HG02588 (cell line): ENCODE measurements around the gene FOXN3.

ENCODE experiments used
- ATAC-seq: cut with Tn5 transposase; IDR thresholded peaks from one replicate; pipeline ENCODE4 v1.9.1; 2021; ENCODE audit warnings: mild to moderate bottlenecking, moderate library complexity; ENCODE audit not compliant: unreplicated experiment

FOXN3 gene

DNA sequence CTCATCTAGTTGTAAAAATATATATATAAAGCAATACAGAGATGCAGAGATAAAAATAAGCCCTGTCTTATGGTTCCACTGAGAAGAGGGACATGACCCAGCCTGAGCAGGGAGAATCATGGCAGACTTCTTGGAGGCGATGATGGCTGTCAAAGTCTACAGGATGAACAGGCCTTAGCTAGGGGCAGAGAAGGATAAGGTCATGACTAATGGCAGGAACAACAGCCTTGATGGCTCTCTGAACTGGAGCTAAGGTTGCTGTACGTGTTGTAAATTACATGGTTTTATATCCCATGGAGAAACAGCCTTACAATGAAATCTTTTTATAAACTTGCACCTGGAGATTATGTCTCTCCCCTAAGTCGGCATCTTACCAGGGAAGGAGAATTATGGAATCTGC is 32.4 kb downstream of the FOXN3 start:
- no peak for ATAC-seq

DNA sequence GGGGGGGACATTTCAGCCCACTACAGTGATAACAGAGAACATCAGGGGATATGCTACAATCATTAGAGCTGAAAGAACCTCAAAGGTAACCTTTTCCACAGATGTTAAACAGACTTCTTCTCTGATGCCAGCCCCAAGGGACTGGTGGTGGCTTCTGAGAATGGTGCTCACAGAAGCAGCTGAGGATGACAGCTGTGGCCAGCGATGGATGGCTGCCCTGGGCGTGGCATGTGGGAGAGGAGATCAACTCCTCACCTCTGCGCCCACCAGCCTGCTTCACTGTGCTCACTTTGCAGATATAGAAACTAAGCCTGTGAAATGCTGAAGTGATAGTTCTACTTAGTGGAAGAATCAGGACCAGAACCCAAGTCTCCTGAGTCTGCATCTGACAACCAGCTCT is 33.0 kb downstream of the FOXN3 start:
- ATAC-seq, result peak; percentile 81

DNA sequence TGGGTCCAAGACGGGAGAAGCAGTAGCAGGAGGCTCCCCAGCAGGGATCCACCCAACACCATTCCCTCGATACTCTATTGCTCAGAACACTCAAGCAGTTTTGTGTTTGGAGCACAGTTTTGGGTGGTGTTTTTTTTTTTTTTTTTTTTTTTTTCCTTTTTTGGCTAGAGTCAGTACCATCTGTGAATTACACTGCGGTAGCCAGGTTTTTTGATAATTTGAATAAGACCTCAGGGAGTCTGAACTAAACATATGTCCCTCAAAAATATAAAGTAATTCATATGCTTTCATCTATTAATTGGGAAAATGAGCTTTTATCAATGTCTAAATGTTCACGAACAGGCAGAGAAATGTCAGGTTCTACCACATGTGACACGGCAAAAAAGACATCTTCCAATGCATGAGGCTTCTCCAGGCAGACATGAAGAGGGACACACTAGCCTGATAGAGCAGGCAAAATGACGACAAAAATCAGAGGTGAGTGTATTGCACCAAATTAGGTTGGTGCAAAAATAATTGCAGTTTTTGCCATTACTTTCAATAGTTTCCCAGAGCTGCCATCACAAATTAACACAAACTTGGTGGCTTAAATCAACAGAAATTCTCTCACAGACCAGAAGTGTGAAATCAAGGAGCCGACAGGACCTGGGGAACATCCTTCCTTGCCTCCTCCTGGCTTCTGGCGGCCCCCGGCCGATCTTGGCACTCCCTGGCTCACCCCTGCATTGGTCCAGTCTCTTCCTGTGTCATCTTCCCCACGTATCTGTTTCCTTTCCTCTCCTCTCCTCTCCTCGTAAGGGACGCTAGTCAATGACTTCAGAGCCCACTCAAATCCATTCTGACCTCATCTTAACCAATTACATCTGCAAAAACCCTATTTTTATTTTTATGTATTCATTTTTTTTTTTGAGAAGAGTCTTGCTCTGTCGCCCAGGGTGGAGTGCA is 33.9 kb downstream of the FOXN3 start:
- no peak for ATAC-seq

DNA sequence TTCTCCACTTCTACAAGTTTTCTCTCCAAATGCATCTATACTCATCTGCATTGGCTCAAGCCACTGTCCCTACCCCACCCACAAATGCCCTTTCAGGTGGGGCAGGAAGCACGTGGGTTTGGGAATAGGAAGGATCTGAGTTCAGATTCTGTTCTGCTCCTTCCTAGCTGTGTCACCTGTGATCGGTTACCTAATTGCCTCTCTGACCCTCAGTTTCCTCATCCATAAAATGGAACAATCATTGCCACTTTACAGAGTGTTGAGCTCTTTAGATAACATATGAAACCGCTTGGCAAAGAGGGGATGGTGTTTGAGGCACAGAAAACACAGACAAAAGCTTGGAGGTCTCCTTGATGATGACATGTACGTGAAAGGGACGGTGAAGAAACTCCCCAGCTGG is 34.5 kb downstream of the FOXN3 start:
- ATAC-seq, result no peak

DNA sequence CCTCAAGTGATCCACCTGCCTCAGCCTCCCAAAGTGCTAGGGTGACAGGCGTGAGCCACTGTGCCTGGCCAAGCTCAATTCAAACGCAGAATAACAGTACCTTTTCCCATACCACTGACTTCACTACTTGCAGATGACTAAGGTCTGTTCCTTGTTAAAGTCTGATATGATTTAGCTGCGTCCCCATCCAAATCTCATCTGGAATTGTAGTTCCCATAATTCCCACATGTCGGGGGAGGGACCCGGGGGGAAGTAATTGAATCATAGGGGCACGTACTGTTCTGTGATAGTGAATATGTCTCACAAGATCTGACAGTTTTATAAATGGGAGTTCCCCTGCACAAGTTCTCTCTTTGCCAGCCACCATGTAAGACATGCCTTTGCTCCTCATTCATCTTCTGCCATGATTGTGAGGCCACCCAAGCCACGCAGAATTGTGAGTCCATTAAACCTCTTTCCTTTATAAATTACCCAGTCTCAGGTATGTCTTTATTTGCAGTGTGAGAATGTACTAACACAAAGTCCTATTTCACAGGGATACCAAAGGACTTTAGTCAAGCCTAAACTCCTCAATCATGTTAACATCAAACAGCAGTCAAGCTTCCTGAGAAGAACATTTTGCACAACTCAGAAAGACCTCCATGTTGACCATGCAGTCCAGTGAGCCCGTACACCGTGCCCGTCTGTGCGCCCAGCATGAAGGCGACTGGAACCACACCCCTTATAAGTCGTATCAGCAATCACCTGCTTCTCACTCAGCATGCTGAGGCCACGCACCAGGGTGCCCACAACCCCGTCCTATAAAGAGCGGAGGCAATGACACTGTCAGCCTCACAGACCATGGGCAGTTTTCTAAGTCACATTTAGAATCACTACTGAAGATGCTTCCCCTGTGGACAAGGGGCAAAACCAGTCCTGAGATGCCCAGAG is 36.9 kb downstream of the FOXN3 start:
- ATAC-seq, result no peak

DNA sequence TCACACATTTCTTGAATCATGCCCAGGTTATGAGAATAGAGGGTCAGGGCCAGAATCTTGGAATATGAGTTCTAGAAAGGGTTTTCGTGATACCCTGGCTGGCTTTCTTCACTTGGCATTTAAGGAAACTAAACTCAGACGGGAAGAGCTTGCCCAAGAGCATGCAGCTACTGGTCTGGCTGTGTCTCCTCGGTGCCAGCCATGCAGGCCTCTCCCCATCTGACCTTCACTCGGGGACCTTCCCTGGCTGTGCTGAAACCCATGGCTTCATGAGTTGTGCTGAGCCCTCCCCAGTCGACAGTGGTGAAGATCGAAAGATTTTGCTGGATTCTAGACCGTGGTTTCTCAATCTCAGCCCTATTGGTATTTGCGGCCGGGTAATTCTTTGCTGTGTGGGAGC is 38.0 kb downstream of the FOXN3 start:
- ATAC-seq, result no peak

DNA sequence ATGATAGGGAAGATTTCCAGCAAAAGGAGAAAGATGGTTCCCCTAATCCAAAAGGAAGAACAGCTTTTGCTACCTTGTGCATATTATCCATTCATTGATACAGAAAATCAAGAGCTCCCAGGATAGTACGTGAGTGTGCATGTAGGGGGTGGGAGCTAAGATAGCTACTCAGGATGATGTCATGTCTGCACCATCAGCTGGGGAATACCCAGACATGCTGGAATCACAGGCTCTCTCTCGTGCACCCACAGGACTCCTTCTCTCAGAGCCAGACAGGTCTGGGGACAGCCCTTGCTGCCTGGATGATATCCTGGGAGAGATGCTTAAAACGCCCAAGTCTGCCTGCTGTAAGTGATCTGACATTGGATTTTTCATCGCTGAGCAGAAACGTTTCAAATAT is 38.9 kb downstream of the FOXN3 start:
- peak; percentile 79 for ATAC-seq

DNA sequence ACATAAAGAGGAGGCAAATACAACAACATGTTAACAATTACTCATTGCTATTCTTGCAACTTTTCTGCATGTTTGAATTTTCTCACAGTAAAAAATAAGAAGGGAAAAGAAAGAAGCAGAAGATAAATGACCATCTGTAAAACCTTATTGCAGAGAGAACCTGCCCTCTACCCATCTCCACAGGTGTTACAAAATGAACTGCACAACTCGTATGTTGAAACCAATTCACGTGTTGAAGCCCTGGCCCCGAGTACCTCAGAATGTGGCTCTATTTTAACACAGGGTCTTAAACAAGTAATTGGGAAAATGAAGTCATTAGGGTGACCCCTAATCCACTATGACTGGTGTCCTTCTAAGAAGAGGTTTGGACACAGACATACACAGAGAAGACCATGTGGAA is 39.5 kb downstream of the FOXN3 start:
- no peak for ATAC-seq

DNA sequence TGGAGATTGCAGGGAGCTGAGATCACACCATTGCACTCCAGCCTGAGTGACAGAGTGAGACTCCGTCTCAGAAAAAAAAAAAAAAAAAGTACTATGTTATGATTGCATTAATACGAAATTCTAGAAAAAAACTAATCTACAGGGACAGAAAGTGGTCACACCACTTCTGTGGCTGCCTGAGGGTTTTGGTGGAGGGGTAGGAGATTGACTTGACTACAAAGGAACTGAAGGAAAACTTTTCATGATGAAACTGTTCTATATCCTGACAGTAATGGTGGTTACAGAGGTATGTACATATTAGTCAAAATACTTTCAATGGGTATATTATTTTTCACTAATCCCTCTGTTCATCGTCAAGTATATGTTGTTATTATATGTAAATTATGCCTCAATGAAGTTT is 42.1 kb downstream of the FOXN3 start:
- no peak for ATAC-seq

DNA sequence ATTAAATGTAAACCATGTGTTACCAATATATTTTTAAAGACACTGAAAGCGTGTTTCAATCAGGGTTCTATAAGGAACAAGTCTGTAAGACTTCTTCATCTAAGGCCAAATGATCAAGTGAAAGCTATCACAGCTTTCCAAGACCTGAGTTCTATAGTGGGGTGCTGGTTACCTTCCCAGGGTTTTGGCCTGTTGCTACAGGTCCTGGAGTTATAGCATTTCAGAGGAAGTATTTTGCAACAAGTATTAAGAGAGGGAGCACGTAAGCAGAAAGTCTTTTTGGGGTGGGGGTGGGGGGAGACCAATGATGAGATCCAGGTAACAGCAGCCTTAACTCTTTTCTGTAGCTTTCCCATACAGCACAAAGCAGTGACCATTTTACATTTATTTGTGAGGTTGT is 43.8 kb downstream of the FOXN3 start:
- no peak for ATAC-seq

DNA sequence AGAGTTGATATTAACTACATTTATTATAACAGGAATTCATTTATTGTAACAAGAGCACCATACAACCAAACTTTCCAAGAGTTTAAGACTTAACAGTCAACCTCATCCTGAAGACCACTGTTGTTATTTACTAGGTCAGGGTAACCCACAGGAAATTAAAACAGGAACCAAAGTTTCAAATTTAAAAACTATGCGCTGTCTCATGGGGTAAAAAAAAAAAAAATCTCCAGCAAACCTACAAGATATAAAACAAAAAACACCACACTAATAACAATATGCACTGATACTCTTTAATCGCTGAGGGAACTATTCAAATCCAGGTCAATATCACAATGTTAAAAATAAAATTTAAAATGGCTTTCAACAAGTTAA is 44.5 kb downstream of the FOXN3 start:
- ATAC-seq, result no peak

DNA sequence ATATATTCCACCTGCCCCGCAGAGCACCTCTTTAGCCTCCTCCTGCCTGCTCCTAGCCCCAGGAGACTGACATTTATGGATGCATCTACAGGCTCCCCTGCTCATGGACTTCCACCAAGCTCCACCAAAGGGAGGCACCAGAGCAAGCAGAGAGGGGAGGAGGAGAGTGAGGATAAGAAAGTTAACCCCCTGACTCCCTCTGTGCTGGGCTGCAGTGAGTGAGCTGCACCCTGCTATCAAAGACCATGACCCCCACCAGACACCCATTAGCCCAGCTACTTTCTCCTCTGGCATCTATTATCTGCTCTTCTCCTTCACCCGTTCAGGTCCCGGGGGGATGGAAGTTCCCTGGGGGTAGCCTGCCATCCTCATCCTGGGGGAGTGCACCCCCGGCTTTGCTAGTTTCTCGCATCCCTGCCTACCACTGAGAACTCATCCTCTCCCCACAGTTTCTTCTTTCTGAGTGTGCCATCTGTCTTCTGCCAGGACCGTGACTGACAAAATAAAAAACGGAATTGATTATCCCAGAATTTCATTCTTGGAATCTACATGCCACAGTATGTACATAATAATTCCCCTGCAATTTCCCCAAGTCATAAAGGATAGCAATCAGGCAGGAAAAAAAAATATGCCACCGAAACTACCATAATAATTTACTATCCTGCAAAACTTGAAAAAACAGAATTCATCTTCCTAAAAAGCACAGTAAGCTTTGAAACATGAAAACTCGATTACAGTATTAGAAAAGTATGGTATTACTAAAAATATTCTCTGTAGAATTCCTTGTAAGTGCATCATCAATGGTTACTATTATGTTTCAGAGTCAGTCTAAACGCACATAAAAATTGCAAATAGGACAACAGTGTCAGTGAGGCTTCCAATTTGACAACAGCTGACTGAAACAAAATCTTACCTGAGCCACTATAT is 45.2 kb downstream of the FOXN3 start:
- no peak for ATAC-seq

DNA sequence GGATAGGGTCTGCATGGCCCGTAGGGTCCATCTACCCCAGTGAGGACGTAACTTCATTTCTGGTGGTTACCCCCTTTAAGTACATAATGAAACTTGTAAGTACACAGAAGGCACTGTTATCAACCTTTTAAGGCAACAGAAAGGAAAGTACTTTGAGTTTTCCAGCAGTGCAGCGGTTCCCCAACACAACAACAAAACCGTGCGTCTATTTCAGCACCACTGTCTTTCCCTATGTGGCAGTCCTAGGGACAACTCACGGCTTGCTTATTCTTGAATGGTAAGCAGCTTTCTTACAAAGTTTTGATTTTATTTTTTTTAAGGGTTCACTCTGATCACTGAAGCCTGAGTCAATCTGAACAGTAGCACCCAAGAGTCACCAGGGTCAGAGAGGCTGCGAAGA is 46.3 kb downstream of the FOXN3 start:
- ATAC-seq, result no peak

DNA sequence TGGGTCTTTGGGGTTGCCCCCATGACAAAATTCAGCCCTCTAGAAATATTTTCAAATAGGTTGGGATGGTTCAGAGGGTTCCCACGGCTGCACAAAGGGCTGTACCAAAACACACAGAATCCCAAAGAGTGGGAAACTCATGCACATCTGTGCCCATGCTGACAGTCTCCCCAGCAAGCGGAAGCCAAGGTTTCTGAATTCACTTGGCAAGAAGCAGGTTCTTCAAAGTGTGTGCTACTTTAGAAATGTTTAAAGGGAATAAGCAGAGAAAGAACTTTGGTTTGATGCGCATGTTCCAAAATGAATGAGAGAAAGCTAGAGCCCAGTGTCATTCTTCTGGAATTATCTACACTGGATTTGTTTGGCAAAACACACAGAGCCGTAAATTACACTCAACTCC is 46.7 kb downstream of the FOXN3 start:
- no peak for ATAC-seq

DNA sequence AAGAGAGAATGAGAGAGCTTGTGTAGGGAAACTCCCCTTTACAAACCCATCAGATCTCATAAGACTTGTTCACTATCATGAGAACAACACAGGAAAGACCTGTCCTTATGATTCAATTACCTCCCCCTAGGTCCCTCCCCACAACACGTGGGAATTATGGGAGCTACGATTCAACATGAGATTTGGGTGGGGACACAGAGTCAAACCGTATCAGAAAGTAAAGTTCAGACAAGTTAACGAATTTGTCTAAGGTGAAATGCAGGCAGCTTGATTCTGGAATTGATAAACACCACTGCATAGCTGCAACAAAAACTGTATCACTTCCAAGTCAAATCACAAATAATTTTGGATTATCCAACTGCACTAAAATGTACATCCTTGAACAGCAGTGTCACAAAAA is 47.4 kb downstream of the FOXN3 start:
- ATAC-seq, result no peak

DNA sequence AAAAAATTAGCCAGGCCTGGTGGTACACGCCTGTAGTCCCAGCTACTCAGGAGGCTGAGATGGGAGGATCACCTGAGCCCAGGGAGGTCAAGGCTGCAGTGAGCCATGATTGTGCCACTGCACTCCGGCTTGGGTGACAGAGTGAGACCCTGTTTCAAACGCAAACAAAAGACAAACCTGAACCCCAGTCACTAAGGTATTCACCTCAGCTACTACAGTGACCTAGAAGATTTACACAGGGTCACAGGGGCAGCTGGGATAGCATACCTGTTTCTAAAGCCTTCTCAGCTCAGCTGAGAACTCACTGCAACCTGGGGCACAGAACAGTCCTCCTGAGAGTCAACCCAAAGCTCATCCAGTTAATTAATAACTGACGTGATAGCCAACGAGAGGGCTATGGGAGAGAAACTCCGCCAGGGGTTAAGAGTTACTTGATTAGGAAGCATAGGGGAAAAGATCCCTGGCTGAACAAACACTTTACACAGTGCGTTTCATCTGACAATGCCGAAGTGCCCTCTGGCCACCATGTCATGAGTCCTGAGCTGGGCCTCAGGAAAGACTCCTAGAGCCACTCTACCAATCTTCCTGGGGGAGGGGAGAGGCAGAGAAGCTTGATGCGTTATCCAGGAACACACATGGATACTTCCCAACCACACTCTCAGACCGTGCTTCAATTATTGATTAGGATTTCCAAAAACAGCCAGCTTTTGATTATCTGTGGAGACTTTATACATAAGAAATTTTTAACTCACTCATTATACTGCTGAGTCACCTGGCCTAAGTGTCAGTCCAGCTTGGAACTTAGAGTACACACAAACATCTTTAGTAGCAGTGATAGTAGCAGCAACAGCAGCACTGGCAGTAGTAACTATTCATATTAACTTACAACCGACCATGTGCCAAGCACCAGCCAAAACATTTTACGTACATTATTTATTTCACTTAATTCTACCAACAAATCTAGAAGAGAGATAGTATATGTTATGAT is 48.2 kb downstream of the FOXN3 start:
- ATAC-seq, result no peak

DNA sequence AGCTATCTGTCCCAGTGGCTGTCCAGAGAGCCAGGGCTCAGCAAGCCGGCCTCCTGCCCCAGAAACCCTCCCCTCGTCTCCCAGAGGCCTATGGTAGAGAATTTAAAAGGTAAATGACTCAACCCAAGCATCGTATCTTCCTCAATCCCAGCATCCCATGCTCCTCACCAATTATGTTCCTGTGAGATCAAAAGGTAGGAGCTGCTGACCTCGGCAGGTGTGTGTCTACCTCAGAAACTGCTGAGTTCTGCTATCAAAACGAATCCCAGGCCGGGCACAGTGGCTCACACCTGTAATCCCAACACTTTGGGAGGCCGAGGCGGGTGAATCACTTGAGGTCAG is 49.3 kb downstream of the FOXN3 start:
- ATAC-seq, result no peak

DNA sequence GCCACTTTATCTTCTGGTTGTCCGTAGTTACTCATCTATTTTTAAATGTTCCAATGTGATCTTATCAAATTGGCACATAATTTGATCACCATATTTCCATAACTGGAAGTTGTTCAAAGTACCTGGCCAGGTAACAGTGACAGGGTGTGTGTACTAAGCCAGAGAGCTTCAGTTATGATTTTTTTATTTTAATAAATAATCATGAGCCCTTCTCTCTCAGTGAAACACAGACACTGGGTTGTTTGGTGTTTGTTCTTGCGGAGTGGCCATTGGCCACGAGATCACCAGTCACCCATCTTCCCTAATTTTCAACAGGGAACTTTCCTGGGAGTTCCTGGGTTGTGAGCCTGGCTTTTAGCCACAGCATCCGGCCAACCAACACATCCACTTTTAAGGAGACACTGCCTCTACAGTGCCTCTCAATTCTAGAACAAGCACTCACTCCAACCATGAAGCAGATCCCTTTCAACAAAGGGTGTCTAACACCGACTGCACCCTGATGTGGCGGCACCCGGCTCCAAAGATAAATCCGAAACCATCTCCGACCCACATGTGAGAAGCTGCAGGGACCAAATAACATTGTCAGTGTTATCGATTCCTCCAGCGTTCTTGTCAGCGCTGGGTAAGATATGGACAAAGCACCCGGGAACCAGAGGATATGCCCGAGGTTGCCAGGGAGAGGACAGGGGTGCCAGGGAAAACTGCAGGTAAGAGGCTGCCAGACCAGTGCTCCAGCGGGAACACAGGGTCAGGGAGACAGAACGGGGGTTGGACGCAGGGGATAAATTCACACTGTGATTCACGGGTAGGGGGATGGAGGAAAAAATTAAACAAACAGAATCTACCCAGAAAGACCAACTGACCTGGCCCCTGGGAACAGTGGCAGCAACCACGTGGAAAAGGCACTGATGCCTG is 49.9 kb downstream of the FOXN3 start:
- ATAC-seq, result no peak
